Measurements from ENCODE around the gene FAM107A.

DNA sequence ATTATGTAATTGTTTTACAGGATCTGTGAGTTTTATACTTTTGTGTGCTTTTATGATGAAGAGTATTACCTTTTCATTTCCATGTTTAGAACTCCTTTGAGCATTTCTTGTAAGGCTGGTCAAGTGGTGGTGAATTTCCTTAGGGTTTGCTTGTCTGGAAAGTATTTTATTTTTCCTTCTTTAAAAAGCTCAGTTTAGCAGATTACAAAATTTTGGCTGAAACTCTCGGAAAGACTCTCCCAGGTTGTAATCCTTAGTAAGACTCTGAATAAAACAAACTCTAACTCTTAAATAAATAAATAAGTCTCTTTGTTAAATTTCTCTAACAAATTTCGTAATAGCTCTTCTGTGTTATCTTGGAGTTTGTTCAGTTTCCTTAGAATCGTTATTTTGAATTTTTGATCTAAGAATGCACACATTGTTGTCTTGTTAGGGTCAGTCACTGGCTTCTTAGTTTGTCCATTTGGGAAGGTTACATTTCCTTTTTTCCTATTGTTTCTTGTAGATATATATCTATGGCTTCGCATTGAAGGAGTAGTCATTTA lies 25.5 kb downstream of the FAM107A start:
- TF ChIP-seq, protein P1, sequence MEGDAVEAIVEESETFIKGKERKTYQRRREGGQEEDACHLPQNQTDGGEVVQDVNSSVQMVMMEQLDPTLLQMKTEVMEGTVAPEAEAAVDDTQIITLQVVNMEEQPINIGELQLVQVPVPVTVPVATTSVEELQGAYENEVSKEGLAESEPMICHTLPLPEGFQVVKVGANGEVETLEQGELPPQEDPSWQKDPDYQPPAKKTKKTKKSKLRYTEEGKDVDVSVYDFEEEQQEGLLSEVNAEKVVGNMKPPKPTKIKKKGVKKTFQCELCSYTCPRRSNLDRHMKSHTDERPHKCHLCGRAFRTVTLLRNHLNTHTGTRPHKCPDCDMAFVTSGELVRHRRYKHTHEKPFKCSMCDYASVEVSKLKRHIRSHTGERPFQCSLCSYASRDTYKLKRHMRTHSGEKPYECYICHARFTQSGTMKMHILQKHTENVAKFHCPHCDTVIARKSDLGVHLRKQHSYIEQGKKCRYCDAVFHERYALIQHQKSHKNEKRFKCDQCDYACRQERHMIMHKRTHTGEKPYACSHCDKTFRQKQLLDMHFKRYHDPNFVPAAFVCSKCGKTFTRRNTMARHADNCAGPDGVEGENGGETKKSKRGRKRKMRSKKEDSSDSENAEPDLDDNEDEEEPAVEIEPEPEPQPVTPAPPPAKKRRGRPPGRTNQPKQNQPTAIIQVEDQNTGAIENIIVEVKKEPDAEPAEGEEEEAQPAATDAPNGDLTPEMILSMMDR (optimal IDR thresholded peaks at IDR 0.05 in 1 of 3, IDR thresholded peaks at IDR 0.05 in 1 of 3, conservative IDR thresholded peaks at IDR 0.05 in 1 of 3; ENCODE audit: extremely low read depth in 1 of 3, insufficient read depth in 2 of 3, low read length in 3 of 3): no peak
- TF ChIP-seq EZH2 (IDR thresholded peaks at IDR 0.05; ENCODE audit: low read length): no peak
